KMS-11 (cell line): ENCODE results near the gene PSMD8.

ENCODE experiments used
- H2AFZ ChIP-seq: fragments of 200-600 bp; sonication (generic); 2 replicates; pipeline ENCODE4 v1.6.1; 2016; ENCODE audit warnings: antibody characterized with exemption, mixed run types, low read depth
- H3K27ac ChIP-seq: fragments of 200-600 bp; sonication (generic); 2 replicates; pipeline ENCODE4 v1.6.1; 2016; ENCODE audit warnings: mild to moderate bottlenecking, mixed run types
- H3K27me3 ChIP-seq: fragments of 200-600 bp; sonication (generic); 2 replicates; pipeline ENCODE4 v1.6.1; 2017; ENCODE audit warnings: mild to moderate bottlenecking, low read depth, mixed run types, moderate library complexity; ENCODE audit not compliant: insufficient read depth
- H3K36me3 ChIP-seq: fragments of 200-600 bp; sonication (generic); 2 replicates; pipeline ENCODE4 v1.6.1; 2017; ENCODE audit warnings: mild to moderate bottlenecking, mixed run types; ENCODE audit not compliant: insufficient read depth
- H3K4me1 ChIP-seq: fragments of 200-600 bp; sonication (generic); 2 replicates; pipeline ENCODE4 v1.6.1; 2016; ENCODE audit warnings: mild to moderate bottlenecking, low read depth, mixed run types; ENCODE audit not compliant: poor library complexity, severe bottlenecking
- H3K4me2 ChIP-seq: fragments of 200-600 bp; sonication (generic); 2 replicates; pipeline ENCODE4 v1.7.0; 2016; ENCODE audit warnings: mild to moderate bottlenecking, mixed run types
- H3K4me3 ChIP-seq: fragments of 200-600 bp; sonication (generic); IDR thresholded peaks from 2 replicates; pipeline ENCODE4 v1.6.1; 2017; ENCODE audit warnings: low read depth, low read length, mixed read lengths; ENCODE audit not compliant: insufficient read depth
- H3K79me2 ChIP-seq: fragments of 200-600 bp; sonication (generic); 2 replicates; pipeline ENCODE4 v1.6.1; 2016; ENCODE audit warnings: low read depth, mixed run types; ENCODE audit not compliant: insufficient read depth
- H3K9ac ChIP-seq: fragments of 200-600 bp; sonication (generic); 2 replicates; pipeline ENCODE4 v1.6.1; 2016; ENCODE audit warnings: mild to moderate bottlenecking, mixed run types
- H4K20me1 ChIP-seq: fragments of 200-600 bp; sonication (generic); 2 replicates; pipeline ENCODE4 v1.6.1; 2016; ENCODE audit warnings: mild to moderate bottlenecking, mixed run types; ENCODE audit not compliant: insufficient read depth
- CTCF ChIP-seq: fragments of 200-600 bp; sonication (generic); conservative IDR thresholded peaks from 2 replicates; pipeline ENCODE4 v1.6.1; 2017; ENCODE audit warnings: low read depth, mild to moderate bottlenecking, antibody characterized with exemption, low read length, moderate library complexity, mixed read lengths

PSMD8 gene

GRCh38 chr19:38377052-38377451 is 2.7 kb downstream of the PSMD8 start:
- peaks cover 2% of the 10 kb centered on the region; the same call in 1 of the 2 replicates for H3K36me3 ChIP-seq

GRCh38 chr19:38378866-38379265 is 4.5 kb downstream of the PSMD8 start:
- peaks cover 10% of the 10 kb centered on the region for H3K4me1 ChIP-seq
- no peak overlapping the region for H3K4me2 ChIP-seq
- TF ChIP-seq CTCF = no peak
- H3K79me2 ChIP-seq = peaks cover 37% of the 10 kb centered on the region
- no peak overlapping the region for H2AFZ ChIP-seq
- H3K36me3 ChIP-seq = peaks cover 5% of the 10 kb centered on the region; the same call in 1 of the 2 replicates
- no peaks in the 10 kb centered on the region for H3K27me3 ChIP-seq
- no peak overlapping the region for H3K27ac ChIP-seq
- H3K4me3 ChIP-seq = no peak overlapping the region
- H4K20me1 ChIP-seq = no peaks in the 10 kb centered on the region
- H3K9ac ChIP-seq = no peak overlapping the region

More at GRCh38 chr19:38377052-38377451, 2.7 kb downstream of the PSMD8 start:
- no peak overlapping the region for H3K4me3 ChIP-seq
- no peak overlapping the region for H3K4me2 ChIP-seq
- no peak for TF ChIP-seq CTCF
- H2AFZ ChIP-seq = no peak overlapping the region
- H3K4me1 ChIP-seq = peaks cover 14% of the 10 kb centered on the region
- no peaks in the 10 kb centered on the region for H3K27me3 ChIP-seq
- H3K27ac ChIP-seq = no peak overlapping the region
- H4K20me1 ChIP-seq = no peaks in the 10 kb centered on the region
- H3K9ac ChIP-seq = no peak overlapping the region
- peaks cover 37% of the 10 kb centered on the region for H3K79me2 ChIP-seq

GRCh38 chr19:38381138-38381537 is 6.8 kb downstream of the PSMD8 start:
- Histone ChIP-seq H3K4me2 (no peak overlapping the region), H3K79me2 (peaks cover 21% of the 10 kb centered on the region), H3K27me3 (no peaks in the 10 kb centered on the region), H3K4me3 (no peak overlapping the region), H3K4me1 (peaks cover 3% of the 10 kb centered on the region), H3K36me3 (peaks cover 5% of the 10 kb centered on the region; the same call in 1 of the 2 replicates), H2AFZ (no peak overlapping the region), H3K9ac (no peak overlapping the region), H4K20me1 (no peaks in the 10 kb centered on the region), H3K27ac (no peak overlapping the region)
- TF ChIP-seq CTCF = no peak

GRCh38 chr19:38383184-38383583 is 8.8 kb downstream of the PSMD8 start:
- H2AFZ ChIP-seq = no peak overlapping the region
- H3K79me2 ChIP-seq = peaks cover under 1% of the 10 kb centered on the region; the same call in 1 of the 2 replicates
- H3K27me3 ChIP-seq = peaks cover 2% of the 10 kb centered on the region; the same call in 1 of the 2 replicates
- no peak overlapping the region for H3K9ac ChIP-seq
- H4K20me1 ChIP-seq = no peaks in the 10 kb centered on the region
- peaks cover 5% of the 10 kb centered on the region; the same call in 1 of the 2 replicates for H3K36me3 ChIP-seq
- no peak overlapping the region for H3K4me2 ChIP-seq
- H3K27ac ChIP-seq = no peak overlapping the region
- H3K4me3 ChIP-seq = no peak overlapping the region
- H3K4me1 ChIP-seq = peaks cover 10% of the 10 kb centered on the region
- no peak for TF ChIP-seq CTCF
